HCT116 (cell line): ENCODE measurements around the gene P2RX6. TPM values are rescaled to one million over a fixed set of nuclear protein-coding genes. Genes with fewer than 3 reads are reported as not detected.

ENCODE experiments used
- ATAC-seq: fragments of 200-7000 bp; cut with Tn5 transposase; 2 replicates; pipeline ENCODE4 v1.9.1; 2020; ENCODE audit warnings: mild to moderate bottlenecking, moderate library complexity
- BruUV-seq: library from RNA; stranded (reverse); fragments of 400-500 nt; replicated peaks from 2 replicates; lab custom pipeline; 2021; lab: Mats Ljungman, UMichigan
- CTCF ChIA-PET: fragments of 300-600 bp; sonication (Branson Sonifier 250); formaldehyde crosslinking; loops from one replicate; lab custom pipeline; 2021; ENCODE audit warnings: antibody characterized with exemption; lab: Charles Lee
- POLR2A ChIA-PET: fragments of 300-600, 350-600 bp; sonication (Branson Sonifier 250); formaldehyde crosslinking; loops from one replicate; lab custom pipeline; 2021; ENCODE audit warnings: antibody characterized with exemption; lab: Charles Lee
- RAD21 ChIA-PET, 2 experiments: fragments of 300-600 bp; sonication (Branson Sonifier 250); formaldehyde crosslinking; loops; one replicate each; lab custom pipeline; 2023; ENCODE audit warnings: low total read pairs in 2 of 2; ENCODE audit not compliant: uncharacterized antibody in 2 of 2, unreplicated experiment in 2 of 2, low non-redundant PET in 1 of 2; lab: Charles Lee
- DNase-seq: peaks from one replicate; pipeline ENCODE4 v3.0.0-alpha.2; 2010; ENCODE audit warnings: low read depth, low spot score
- H2AFZ ChIP-seq: fragments of 200-600 bp; shearing (Covaris generic), sonication (generic); 2 replicates; pipeline ENCODE4 v1.6.1; 2017; ENCODE audit warnings: low read depth, mixed run types, mixed read lengths, antibody characterized with exemption, low read length; ENCODE audit not compliant: poor library complexity, severe bottlenecking
- H3K27ac ChIP-seq: 2 replicates; pipeline ENCODE4 v1.5.1; 2012; ENCODE audit warnings: low read depth, low read length
- H3K27me3 ChIP-seq: fragments of 200-600 bp; sonication (generic); 2 replicates; pipeline ENCODE4 v1.6.1; 2016; ENCODE audit warnings: mixed run types, low read length, mixed read lengths; ENCODE audit not compliant: insufficient read depth
- H3K36me3 ChIP-seq, 2 experiments: fragments of 200-500 bp in 1 of 2; fragments of 200-600 bp in 1 of 2; sonication (Bioruptor generic) in 1 of 2; sonication (generic) in 1 of 2; 2 replicates each; pipeline versions ENCODE4 v1.5.1 to v1.6.1; 2014 to 2016; ENCODE audit warnings: low read length in 2 of 2, inconsistent platforms in 1 of 2, mixed read lengths in 1 of 2, mixed run types in 1 of 2; ENCODE audit not compliant: insufficient read depth in 2 of 2, control insufficient read depth in 1 of 2
- H3K4me1 ChIP-seq, 2 experiments: fragments of 200-600 bp in 1 of 2; sonication (generic) in 1 of 2; 2 replicates each; pipeline versions ENCODE4 v1.5.1 to v1.6.1; 2012 to 2017; ENCODE audit warnings: low read length in 2 of 2, inconsistent platforms in 1 of 2, mild to moderate bottlenecking in 1 of 2, mixed read lengths in 1 of 2, mixed run types in 1 of 2, moderate library complexity in 1 of 2; ENCODE audit not compliant: insufficient read depth in 2 of 2, control insufficient read depth in 1 of 2
- H3K4me2 ChIP-seq: fragments of 200-600 bp; sonication (generic); 2 replicates; pipeline ENCODE4 v1.6.1; 2017; ENCODE audit warnings: mixed run types, low read length, mixed read lengths
- H3K4me3 ChIP-seq, 2 experiments: fragments of 200-600 bp in 1 of 2; sonication (generic) in 1 of 2; replicated peaks in 1 of 2; 2 replicates each; pipeline ENCODE4 v1.5.1; 2011 to 2016; ENCODE audit warnings: low read length in 2 of 2, control low read depth in 1 of 2, low read depth in 1 of 2, mild to moderate bottlenecking in 1 of 2, mixed read lengths in 1 of 2, mixed run types in 1 of 2
- H3K79me2 ChIP-seq: fragments of 200-600 bp; sonication (generic); 2 replicates; pipeline ENCODE4 v1.6.1; 2017; ENCODE audit warnings: mild to moderate bottlenecking, mixed run types, low read length, moderate library complexity, mixed read lengths; ENCODE audit not compliant: insufficient read depth
- H3K9ac ChIP-seq: fragments of 200-600 bp; sonication (generic); 2 replicates; pipeline ENCODE4 v1.6.1; 2016; ENCODE audit warnings: low read length, mixed read lengths
- H3K9me2 ChIP-seq: fragments of 200-600 bp; sonication (generic), shearing (Covaris generic); 2 replicates; pipeline ENCODE4 v1.6.1; 2017; ENCODE audit warnings: mixed run types, mild to moderate bottlenecking, moderate library complexity; ENCODE audit not compliant: insufficient read depth
- H3K9me3 ChIP-seq, 2 experiments: fragments of 200-500 bp in 1 of 2; fragments of 200-600 bp in 1 of 2; sonication (Bioruptor generic) in 1 of 2; sonication (generic) in 1 of 2; 2 replicates each; pipeline ENCODE4 v1.6.1; 2014 to 2017; ENCODE audit warnings: low read length in 2 of 2, mixed read lengths in 2 of 2, inconsistent platforms in 1 of 2, low read depth in 1 of 2, mild to moderate bottlenecking in 1 of 2, mixed run types in 1 of 2, moderate library complexity in 1 of 2; ENCODE audit not compliant: control insufficient read depth in 1 of 2, insufficient read depth in 1 of 2
- H4K20me1 ChIP-seq: fragments of 200-600 bp; sonication (generic), shearing (Covaris generic); 2 replicates; pipeline ENCODE4 v1.6.1; 2017; ENCODE audit warnings: mixed run types, mild to moderate bottlenecking, moderate library complexity; ENCODE audit not compliant: insufficient read depth
- CEBPB ChIP-seq: IDR thresholded peaks from 2 replicates; pipeline ENCODE4 v1.6.1; 2012; ENCODE audit warnings: low read depth
- EGR1 ChIP-seq: IDR thresholded peaks from 2 replicates; pipeline ENCODE4 v1.6.1; 2012; ENCODE audit warnings: low read depth
- ELF1 ChIP-seq: IDR thresholded peaks from 2 replicates; pipeline ENCODE4 v1.6.1; 2012; ENCODE audit warnings: low read depth, borderline replicate concordance
- EZH2 ChIP-seq: fragments of 200-600 bp; sonication (generic); IDR thresholded peaks from 2 replicates; pipeline ENCODE4 v1.6.1; 2017; ENCODE audit warnings: antibody characterized with exemption, mixed run types
- FOSL1 ChIP-seq: IDR thresholded peaks from 2 replicates; pipeline ENCODE4 v1.6.1; 2012; ENCODE audit warnings: low read depth
- JUND ChIP-seq: IDR thresholded peaks from 2 replicates; pipeline ENCODE4 v1.6.1; 2012
- POLR2A ChIP-seq: IDR thresholded peaks from 2 replicates; pipeline ENCODE4 v1.7.0; 2011; ENCODE audit warnings: borderline replicate concordance; ENCODE audit not compliant: insufficient read depth, insufficient read length; ENCODE audit errors: extremely low read depth
- POLR2AphosphoS5 ChIP-seq: IDR thresholded peaks from 2 replicates; pipeline ENCODE4 v1.6.1; 2011; ENCODE audit warnings: mild to moderate bottlenecking, low read depth, low read length, moderate library complexity
- SP1 ChIP-seq: IDR thresholded peaks from 2 replicates; pipeline ENCODE4 v1.6.1; 2012; ENCODE audit warnings: low read depth
- TCF7L2 ChIP-seq: IDR thresholded peaks from 2 replicates; pipeline ENCODE4 v1.7.0; 2011; ENCODE audit warnings: borderline replicate concordance, inconsistent platforms; ENCODE audit not compliant: insufficient read depth, insufficient read length; ENCODE audit errors: extremely low read depth
- YY1 ChIP-seq: IDR thresholded peaks from 2 replicates; pipeline ENCODE4 v1.6.1; 2011; ENCODE audit warnings: low read length, low read depth, moderate library complexity, mild to moderate bottlenecking; ENCODE audit not compliant: insufficient replicate concordance; ENCODE audit errors: extremely low read depth
- ZNF274 ChIP-seq: fragments of 200-500 bp; sonication (Bioruptor generic); IDR thresholded peaks from 2 replicates; pipeline ENCODE4 v1.6.1; 2014; ENCODE audit warnings: mild to moderate bottlenecking, low read depth, low read length, inconsistent platforms
- intact Hi-C: fragments of 100-400 bp; cut with micrococcal nuclease; formaldehyde crosslinking; loops from 2 replicates; pipeline ENCODE4 v1.10.0; 2022
- total RNA-seq: library from RNA; stranded (reverse); gene quantifications from one replicate; pipeline ENCODE4 v1.2.1, GENCODE V29; 2021; ENCODE audit not compliant: unreplicated experiment
- TF ChIP-seq, protein P1 (sequence below): IDR thresholded peaks from 2 replicates; pipeline ENCODE4 v1.6.1; 2012

The P2RX6 gene
- total RNA-seq, 1 experiment from 2014 or later, result 0.20 TPM

DNA sequence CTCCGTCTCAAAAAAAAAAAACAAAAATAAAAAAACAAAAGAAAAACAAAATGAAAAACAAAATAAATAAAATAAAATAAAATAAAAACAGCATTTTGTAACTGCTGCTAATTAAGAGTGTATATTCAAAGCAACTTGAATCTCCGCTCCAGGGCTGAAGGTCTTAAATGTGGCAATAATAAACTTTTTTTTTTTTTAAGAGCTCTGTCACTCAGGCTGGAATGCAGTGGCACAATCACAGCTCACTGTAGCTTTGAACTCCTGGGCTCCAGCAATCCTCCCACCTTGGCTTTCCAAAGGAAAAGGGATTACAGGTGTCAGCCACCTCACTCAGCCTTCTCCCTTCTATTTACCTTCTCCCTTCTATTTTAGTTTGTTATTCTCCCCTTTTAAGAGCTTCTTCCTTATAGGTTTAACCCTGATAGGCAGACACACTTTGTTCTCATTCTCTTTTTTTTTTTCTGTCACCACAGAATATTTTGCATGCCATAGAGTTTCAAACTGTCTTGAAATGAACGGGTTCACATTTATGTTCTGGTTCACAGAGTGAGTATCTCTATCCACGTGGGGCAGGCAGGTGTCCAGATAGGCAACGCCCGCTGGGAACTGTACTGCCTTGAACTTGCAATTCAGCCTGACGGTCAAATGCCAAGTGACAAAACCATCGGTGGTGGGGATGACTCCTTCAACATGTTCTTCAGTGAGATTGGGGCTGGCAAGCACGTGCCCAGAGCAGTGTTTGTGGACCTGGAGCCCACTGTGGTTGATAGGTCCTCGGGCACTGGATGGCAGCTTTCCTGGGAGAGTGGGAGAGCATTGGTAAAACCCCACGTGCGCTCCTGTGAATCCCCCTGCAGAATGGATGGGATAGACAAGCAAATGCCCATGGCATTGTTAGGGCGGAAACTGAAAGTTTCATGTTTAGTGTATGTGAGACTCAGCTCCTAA is 50.2 kb downstream of the P2RX6 start:
- intact Hi-C loops, result no loop called here
- no peaks in the 10 kb centered on the region for H3K9me3 ChIP-seq
- BruUV-seq, result no TSS peak
- DNase-seq (no peak), ATAC-seq (no peak)
- POLR2A ChIA-PET, result no interaction called here
- H3K4me3 ChIP-seq, result no peak overlapping the region
- CTCF ChIA-PET, result interaction anchor here (1.3 kb wide), 1 partner anchor 38 kb away, joined by 3 read pairs; no protein-coding TSS in a partner anchor
- RAD21 ChIA-PET, result interaction anchor here in 1 of 2 experiments (0.6 kb wide), 1 partner anchor 549 kb away, joined by 4 read pairs; no protein-coding TSS in a partner anchor
- H3K36me3 ChIP-seq, result no peaks in the 10 kb centered on the region
- no peaks in the 10 kb centered on the region for H3K9me2 ChIP-seq
- no peaks in the 10 kb centered on the region for H3K79me2 ChIP-seq
- no peak overlapping the region for H3K9ac ChIP-seq
- H2AFZ ChIP-seq, result no peak overlapping the region
- H3K4me1 ChIP-seq, result no peaks in the 10 kb centered on the region
- H3K4me2 ChIP-seq, result no peak overlapping the region
- peaks cover 3% of the 10 kb centered on the region; the same call in 1 of the 2 replicates for H3K27me3 ChIP-seq
- H3K27ac ChIP-seq, result no peak overlapping the region
- TF ChIP-seq ZNF274, result no peak
- TF ChIP-seq EZH2, result no peak
- no peak for TF ChIP-seq POLR2A
- TF ChIP-seq CEBPB, result no peak
- no peak for TF ChIP-seq SP1
- no peak for TF ChIP-seq EGR1
- no peak for TF ChIP-seq JUND
- no peak for TF ChIP-seq POLR2AphosphoS5
- TF ChIP-seq FOSL1, result no peak
- no peak for TF ChIP-seq YY1
- no peak for TF ChIP-seq TCF7L2
- TF ChIP-seq, protein P1, sequence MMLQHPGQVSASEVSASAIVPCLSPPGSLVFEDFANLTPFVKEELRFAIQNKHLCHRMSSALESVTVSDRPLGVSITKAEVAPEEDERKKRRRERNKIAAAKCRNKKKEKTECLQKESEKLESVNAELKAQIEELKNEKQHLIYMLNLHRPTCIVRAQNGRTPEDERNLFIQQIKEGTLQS, result no peak
- no peak for TF ChIP-seq ELF1
- no peaks in the 10 kb centered on the region for H4K20me1 ChIP-seq
